Endothelial cell of umbilical vein (primary cell): Measurements from ENCODE around the gene IQCB1. TPM values are rescaled to one million over a fixed set of nuclear protein-coding genes. Genes with fewer than 3 reads are reported as not detected.

Source experiments
- BruUV-seq: library from RNA; stranded (reverse); fragments of 400-500 nt; replicated peaks from 2 replicates; lab custom pipeline; 2021; lab: Mats Ljungman, UMichigan
- CTCF ChIA-PET: fragments of 300-600, 350-600 bp; sonication (Branson Sonifier 250); formaldehyde crosslinking; loops from one replicate; lab custom pipeline; 2021; ENCODE audit warnings: antibody characterized with exemption, inconsistent platforms; lab: Charles Lee
- POLR2A ChIA-PET: fragments of 300-600, 350-600 bp; sonication (Branson Sonifier 250); formaldehyde crosslinking; loops from one replicate; lab custom pipeline; 2021; ENCODE audit warnings: antibody characterized with exemption, inconsistent platforms; lab: Charles Lee
- DNase-seq: peaks from one replicate; pipeline ENCODE4 v3.0.0-alpha.2; 2011; ENCODE audit warnings: low read depth, low spot score
- FAIRE-seq: peaks from 2 replicates; lab custom pipeline; 2011; peaks lifted over from hg19 to GRCh38; lab: Jason Lieb, UNC
- H2AFZ ChIP-seq: 2 replicates; pipeline ENCODE4 v1.6.0; 2012; ENCODE audit warnings: low read depth, low read length, control low read depth, inconsistent platforms
- H3K27ac ChIP-seq: 2 replicates; pipeline ENCODE4 v1.5.1; 2011; ENCODE audit warnings: low read depth, mild to moderate bottlenecking, control low read depth, low read length, moderate library complexity; ENCODE audit not compliant: insufficient read depth
- H3K27me3 ChIP-seq, 2 experiments: 2 replicates each; pipeline versions ENCODE4 v1.6.0 to v1.6.1; 2011; ENCODE audit warnings: low read length in 2 of 2, mixed read lengths in 1 of 2; ENCODE audit not compliant: control insufficient read depth in 2 of 2, insufficient read depth in 2 of 2
- H3K36me3 ChIP-seq, 2 experiments: 2 replicates in 1 of 2; 3 replicates in 1 of 2; pipeline ENCODE4 v1.5.1; 2011; ENCODE audit warnings: low read length in 2 of 2, mild to moderate bottlenecking in 1 of 2, moderate library complexity in 1 of 2; ENCODE audit not compliant: control insufficient read depth in 2 of 2, insufficient read depth in 2 of 2; ENCODE audit errors: extremely low read depth in 1 of 2
- H3K4me1 ChIP-seq: 3 replicates; pipeline ENCODE4 v1.5.1; 2011; ENCODE audit warnings: mild to moderate bottlenecking, low read length; ENCODE audit not compliant: control insufficient read depth, insufficient read depth; ENCODE audit errors: extremely low read depth
- H3K4me2 ChIP-seq: 2 replicates; pipeline ENCODE4 v1.6.1; 2011; ENCODE audit warnings: low read length, control low read depth, mixed read lengths; ENCODE audit not compliant: insufficient read depth
- H3K4me3 ChIP-seq, 3 experiments: fragments of 200-600 bp in 1 of 3; sonication (generic), shearing (Covaris generic) in 1 of 3; replicated peaks in 1 of 3; 2 replicates each; pipeline ENCODE4 v1.5.1; 2011 to 2016; ENCODE audit warnings: control low read depth in 3 of 3, low read length in 3 of 3, mild to moderate bottlenecking in 2 of 3, inconsistent platforms in 1 of 3, low read depth in 1 of 3, moderate library complexity in 1 of 3; ENCODE audit not compliant: insufficient read depth in 1 of 3
- H3K79me2 ChIP-seq: 2 replicates; pipeline ENCODE4 v1.6.0; 2012; ENCODE audit warnings: low read length, inconsistent platforms; ENCODE audit not compliant: control insufficient read depth, insufficient read depth
- H3K9ac ChIP-seq: replicated peaks from 2 replicates; pipeline ENCODE3; 2011; ENCODE audit warnings: low read length, control low read depth; ENCODE audit not compliant: insufficient read depth; ENCODE audit errors: extremely low read depth
- H3K9me1 ChIP-seq: replicated peaks from 3 replicates; pipeline ENCODE4 v1.6.0; 2011; ENCODE audit warnings: mild to moderate bottlenecking, low read length; ENCODE audit not compliant: control insufficient read depth, insufficient read depth; ENCODE audit errors: extremely low read depth
- H3K9me3 ChIP-seq: replicated peaks from 2 replicates; pipeline ENCODE4 v1.5.1; 2012; ENCODE audit warnings: low read length, inconsistent platforms; ENCODE audit not compliant: control insufficient read depth, insufficient read depth
- H4K20me1 ChIP-seq: replicated peaks from 2 replicates; pipeline ENCODE3; 2011; ENCODE audit warnings: mild to moderate bottlenecking, low read length; ENCODE audit not compliant: control insufficient read depth, insufficient read depth; ENCODE audit errors: extremely low read depth
- EZH2 ChIP-seq: IDR thresholded peaks from 2 replicates; pipeline ENCODE4 v1.6.1; 2012; ENCODE audit warnings: borderline replicate concordance, low read depth, mild to moderate bottlenecking, moderate library complexity, low read length, inconsistent platforms; ENCODE audit not compliant: severe bottlenecking
- FOS ChIP-seq: IDR thresholded peaks from 2 replicates; pipeline ENCODE4 v1.6.1; 2011; ENCODE audit warnings: mild to moderate bottlenecking, low read length, moderate library complexity, borderline replicate concordance; ENCODE audit not compliant: insufficient read depth
- GATA2 ChIP-seq: IDR thresholded peaks from 2 replicates; pipeline ENCODE4 v1.7.0; 2011; ENCODE audit warnings: low read depth, mild to moderate bottlenecking, moderate library complexity, mixed read lengths, low read length; ENCODE audit not compliant: insufficient read length, insufficient read depth
- JUN ChIP-seq: IDR thresholded peaks from 2 replicates; pipeline ENCODE4 v1.6.1; 2011; ENCODE audit warnings: borderline replicate concordance, low read depth; ENCODE audit not compliant: insufficient read length, insufficient read depth
- MAX ChIP-seq: IDR thresholded peaks from 2 replicates; pipeline ENCODE4 v1.6.1; 2011; ENCODE audit not compliant: insufficient read depth, insufficient read length
- MYC ChIP-seq: IDR thresholded peaks from one replicate; pipeline ENCODE4 v1.6.1; 2011; ENCODE audit warnings: mild to moderate bottlenecking, low read depth, low read length
- POLR2A ChIP-seq: IDR thresholded peaks from 2 replicates; pipeline ENCODE4 v1.6.1; 2012; ENCODE audit warnings: low read depth, mild to moderate bottlenecking, control low read depth, low read length
- POLR2AphosphoS5 ChIP-seq: IDR thresholded peaks from 2 replicates; pipeline ENCODE4 v1.6.1; 2012; ENCODE audit warnings: low read depth, mild to moderate bottlenecking, control low read depth, low read length, moderate library complexity; ENCODE audit not compliant: insufficient read depth
- dilution Hi-C: fragments of 300-500 bp; cut with MboI; formaldehyde crosslinking; loops from one replicate; pipeline ENCODE4 v1.15.0; 2019; ENCODE audit warnings: low sequenced_read_pairs; ENCODE audit not compliant: extremely low pct_ligation_motif_present
- intact Hi-C: fragments of 100-400 bp; cut with micrococcal nuclease; formaldehyde crosslinking; loops from one replicate; pipeline ENCODE4 v1.10.0; 2022
- polyA plus RNA-seq, 4 experiments: library from polyadenylated mRNA; depleted of rRNA in 3 of 4; stranded (reverse) in 3 of 4; unstranded in 1 of 4; fragments of >200 nt; gene quantifications; 2 replicates each; pipeline versions ENCODE4 v1.2.1 to v1.2.3, GENCODE V29; 2011 to 2012; ENCODE audit warnings: missing spikeins in 1 of 4
- total RNA-seq: library from RNA; stranded (reverse); gene quantifications from 2 replicates; pipeline ENCODE4 v1.2.3, GENCODE V29; 2021
- TF ChIP-seq, protein P1 (sequence below), 2 donors: IDR thresholded peaks; 1 replicate in 1 of 2; 2 replicates in 1 of 2; pipeline ENCODE4 v1.5.1; 2011; ENCODE audit warnings: low read length in 2 of 2, mild to moderate bottlenecking in 2 of 2, moderate library complexity in 2 of 2, control low read depth in 1 of 2, inconsistent platforms in 1 of 2, low read depth in 1 of 2; ENCODE audit not compliant: insufficient read depth in 1 of 2; ENCODE audit errors: extremely low read depth in 1 of 2

IQCB1 gene
- total and polyA plus RNA-seq, 2 donors (not counting 3 experiments of a cell fraction or from before 2014, with no cell fraction given) = 9.9 to 22.0 TPM

- POLR2A ChIA-PET = no interaction called here
- Histone ChIP-seq H3K4me2 (no peak overlapping the region), H3K36me3 (peaks cover 29 to 38% of the 10 kb centered on the region in 2 experiments), H3K27me3 (no peaks in the 10 kb centered on the region), H3K9me1 (no peaks in the 10 kb centered on the region), H3K4me3 (no peak overlapping the region), H3K27ac (no peak overlapping the region), H3K4me1 (no peaks in the 10 kb centered on the region), H3K9me3 (no peaks in the 10 kb centered on the region), H4K20me1 (no peaks in the 10 kb centered on the region), H3K79me2 (no peaks in the 10 kb centered on the region), H2AFZ (no peak overlapping the region), H3K9ac (no peak overlapping the region)
- no TSS peak for BruUV-seq
- no peak for DNase-seq
- TF ChIP-seq MYC = no peak
- no peak for TF ChIP-seq POLR2A
- TF ChIP-seq, protein P1, sequence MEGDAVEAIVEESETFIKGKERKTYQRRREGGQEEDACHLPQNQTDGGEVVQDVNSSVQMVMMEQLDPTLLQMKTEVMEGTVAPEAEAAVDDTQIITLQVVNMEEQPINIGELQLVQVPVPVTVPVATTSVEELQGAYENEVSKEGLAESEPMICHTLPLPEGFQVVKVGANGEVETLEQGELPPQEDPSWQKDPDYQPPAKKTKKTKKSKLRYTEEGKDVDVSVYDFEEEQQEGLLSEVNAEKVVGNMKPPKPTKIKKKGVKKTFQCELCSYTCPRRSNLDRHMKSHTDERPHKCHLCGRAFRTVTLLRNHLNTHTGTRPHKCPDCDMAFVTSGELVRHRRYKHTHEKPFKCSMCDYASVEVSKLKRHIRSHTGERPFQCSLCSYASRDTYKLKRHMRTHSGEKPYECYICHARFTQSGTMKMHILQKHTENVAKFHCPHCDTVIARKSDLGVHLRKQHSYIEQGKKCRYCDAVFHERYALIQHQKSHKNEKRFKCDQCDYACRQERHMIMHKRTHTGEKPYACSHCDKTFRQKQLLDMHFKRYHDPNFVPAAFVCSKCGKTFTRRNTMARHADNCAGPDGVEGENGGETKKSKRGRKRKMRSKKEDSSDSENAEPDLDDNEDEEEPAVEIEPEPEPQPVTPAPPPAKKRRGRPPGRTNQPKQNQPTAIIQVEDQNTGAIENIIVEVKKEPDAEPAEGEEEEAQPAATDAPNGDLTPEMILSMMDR (IDR thresholded peaks at IDR 0.05; ENCODE audit: extremely low read depth in 1 of 2, insufficient read depth in 1 of 2, low read depth in 1 of 2, low read length in 2 of 2) = no peak
- no peak for TF ChIP-seq FOS
- no peak for TF ChIP-seq MAX
- TF ChIP-seq EZH2 = no peak
- TF ChIP-seq POLR2AphosphoS5 = no peak
- TF ChIP-seq JUN = no peak
- TF ChIP-seq GATA2 = no peak
- FAIRE-seq = no peak
- dilution Hi-C loops = no loop called here
- intact Hi-C loops = no loop called here
- CTCF ChIA-PET = interaction anchor here (0.8 to 1.1 kb wide), 3 partner anchors 12 to 24 kb away, joined by 3 read pairs; no protein-coding TSS in a partner anchor
Measured at GRCh38 chr3:121720163-121720562, 114.7 kb downstream of the IQCB1 start.

Other genes with a start within 250 kb of the IQCB1 start
- not detected in 2 replicates for gene FBXO40, start 241.7 kb downstream of the IQCB1 start, total RNA-seq
- not detected in 2 replicates for gene FBXO40, start 241.7 kb downstream of the IQCB1 start, polyA plus RNA-seq
- gene HCLS1, start 174.2 kb downstream of the IQCB1 start, total RNA-seq = 63.5 and 68.5 TPM in 2 replicates
- 43.7 and 51.9 TPM in 2 replicates for gene HCLS1, start 174.2 kb downstream of the IQCB1 start, polyA plus RNA-seq
- gene GOLGB1, start 85.3 kb downstream of the IQCB1 start, total RNA-seq = 32.2 and 42.7 TPM in 2 replicates
- gene GOLGB1, start 85.3 kb downstream of the IQCB1 start, polyA plus RNA-seq = 7.4 and 8.0 TPM in 2 replicates
- 1.5 and 1.6 TPM in 2 replicates for gene EAF2, start 149 bp upstream of the IQCB1 start, total RNA-seq
- gene EAF2, start 149 bp upstream of the IQCB1 start, polyA plus RNA-seq = 0.56 and 0.63 TPM in 2 replicates
- 0.11 and 0.60 TPM in 2 replicates for gene SLC15A2, start 59.3 kb upstream of the IQCB1 start, total RNA-seq
- 0.14 and 0.39 TPM in 2 replicates for gene SLC15A2, start 59.3 kb upstream of the IQCB1 start, polyA plus RNA-seq
- not detected in 2 replicates for gene ILDR1, start 187.2 kb upstream of the IQCB1 start, total RNA-seq
- not detected in 2 replicates for gene ILDR1, start 187.2 kb upstream of the IQCB1 start, polyA plus RNA-seq
- gene CD86, start 220.3 kb upstream of the IQCB1 start, total RNA-seq = not detected in 2 replicates
- gene CD86, start 220.3 kb upstream of the IQCB1 start, polyA plus RNA-seq = not detected in 2 replicates